GM18526 (cell line): Measurements from ENCODE around the gene NATD1.

Experiments
- POLR2A ChIP-seq: IDR thresholded peaks from 3 replicates; pipeline ENCODE4 v1.6.1; 2011; ENCODE audit not compliant: insufficient read length; ENCODE audit errors: extremely low read depth

Gene NATD1

GRCh38 chr17:21204935-21205334, 48.3 kb downstream of the NATD1 start:
- TF ChIP-seq POLR2A, result no peak

GRCh38 chr17:21202512-21202911, 50.7 kb downstream of the NATD1 start:
- TF ChIP-seq POLR2A, result no peak

GRCh38 chr17:21201874-21202273, 51.3 kb downstream of the NATD1 start:
- no peak for TF ChIP-seq POLR2A

GRCh38 chr17:21201298-21201595, 52.0 kb downstream of the NATD1 start:
- TF ChIP-seq POLR2A, result no peak

GRCh38 chr17:21200590-21201297, 52.5 kb downstream of the NATD1 start:
- no peak for TF ChIP-seq POLR2A

GRCh38 chr17:21199856-21200255, 53.4 kb downstream of the NATD1 start:
- no peak for TF ChIP-seq POLR2A

- TF ChIP-seq POLR2A, result no peak
Measured at GRCh38 chr17:21199311-21199710, 53.9 kb downstream of the NATD1 start.

- TF ChIP-seq POLR2A, result no peak
Measured at GRCh38 chr17:21198411-21198810, 54.8 kb downstream of the NATD1 start.

- no peak for TF ChIP-seq POLR2A
Measured at GRCh38 chr17:21196126-21196525, 57.1 kb downstream of the NATD1 start.

- no peak for TF ChIP-seq POLR2A
Measured at GRCh38 chr17:21194703-21195102, 58.5 kb downstream of the NATD1 start.

- TF ChIP-seq POLR2A, result no peak
Measured at GRCh38 chr17:21194226-21194625, 59.0 kb downstream of the NATD1 start.

GRCh38 chr17:21193031-21193430, 60.2 kb downstream of the NATD1 start:
- no peak for TF ChIP-seq POLR2A

GRCh38 chr17:21191698-21192097, 61.5 kb downstream of the NATD1 start:
- no peak for TF ChIP-seq POLR2A

- no peak for TF ChIP-seq POLR2A
Measured at GRCh38 chr17:21190078-21190477, 63.1 kb downstream of the NATD1 start.

- no peak for TF ChIP-seq POLR2A
Measured at GRCh38 chr17:21189361-21189760, 63.8 kb downstream of the NATD1 start.
